GM18520 (cell line): ENCODE data around the gene FOXD2.

ENCODE experiments used
- ATAC-seq: cut with Tn5 transposase; IDR thresholded peaks from one replicate; pipeline ENCODE4 v1.9.1; 2021; ENCODE audit not compliant: unreplicated experiment

Gene FOXD2

DNA sequence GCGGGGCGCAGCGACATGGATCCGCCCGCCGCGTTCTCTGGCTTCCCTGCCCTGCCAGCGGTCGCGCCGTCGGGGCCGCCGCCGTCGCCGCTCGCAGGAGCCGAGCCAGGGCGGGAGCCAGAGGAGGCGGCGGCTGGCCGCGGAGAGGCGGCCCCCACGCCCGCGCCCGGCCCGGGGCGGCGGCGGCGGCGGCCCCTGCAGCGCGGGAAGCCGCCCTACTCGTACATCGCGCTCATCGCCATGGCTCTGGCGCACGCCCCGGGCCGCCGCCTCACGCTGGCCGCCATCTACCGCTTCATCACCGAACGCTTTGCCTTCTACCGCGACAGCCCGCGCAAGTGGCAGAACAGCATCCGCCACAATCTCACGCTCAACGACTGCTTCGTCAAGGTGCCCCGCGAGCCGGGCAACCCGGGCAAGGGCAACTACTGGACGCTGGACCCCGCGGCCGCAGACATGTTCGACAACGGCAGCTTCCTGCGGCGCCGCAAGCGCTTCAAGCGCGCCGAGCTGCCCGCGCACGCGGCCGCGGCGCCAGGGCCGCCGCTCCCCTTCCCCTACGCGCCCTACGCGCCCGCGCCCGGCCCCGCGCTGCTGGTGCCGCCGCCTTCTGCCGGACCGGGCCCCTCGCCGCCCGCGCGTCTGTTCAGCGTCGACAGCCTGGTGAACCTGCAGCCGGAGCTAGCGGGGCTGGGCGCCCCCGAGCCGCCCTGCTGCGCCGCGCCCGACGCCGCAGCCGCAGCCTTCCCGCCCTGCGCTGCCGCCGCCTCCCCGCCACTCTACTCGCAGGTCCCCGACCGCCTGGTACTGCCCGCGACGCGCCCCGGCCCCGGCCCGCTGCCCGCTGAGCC is 21.3 kb upstream of the FOXD2 start:
- no peak for ATAC-seq

DNA sequence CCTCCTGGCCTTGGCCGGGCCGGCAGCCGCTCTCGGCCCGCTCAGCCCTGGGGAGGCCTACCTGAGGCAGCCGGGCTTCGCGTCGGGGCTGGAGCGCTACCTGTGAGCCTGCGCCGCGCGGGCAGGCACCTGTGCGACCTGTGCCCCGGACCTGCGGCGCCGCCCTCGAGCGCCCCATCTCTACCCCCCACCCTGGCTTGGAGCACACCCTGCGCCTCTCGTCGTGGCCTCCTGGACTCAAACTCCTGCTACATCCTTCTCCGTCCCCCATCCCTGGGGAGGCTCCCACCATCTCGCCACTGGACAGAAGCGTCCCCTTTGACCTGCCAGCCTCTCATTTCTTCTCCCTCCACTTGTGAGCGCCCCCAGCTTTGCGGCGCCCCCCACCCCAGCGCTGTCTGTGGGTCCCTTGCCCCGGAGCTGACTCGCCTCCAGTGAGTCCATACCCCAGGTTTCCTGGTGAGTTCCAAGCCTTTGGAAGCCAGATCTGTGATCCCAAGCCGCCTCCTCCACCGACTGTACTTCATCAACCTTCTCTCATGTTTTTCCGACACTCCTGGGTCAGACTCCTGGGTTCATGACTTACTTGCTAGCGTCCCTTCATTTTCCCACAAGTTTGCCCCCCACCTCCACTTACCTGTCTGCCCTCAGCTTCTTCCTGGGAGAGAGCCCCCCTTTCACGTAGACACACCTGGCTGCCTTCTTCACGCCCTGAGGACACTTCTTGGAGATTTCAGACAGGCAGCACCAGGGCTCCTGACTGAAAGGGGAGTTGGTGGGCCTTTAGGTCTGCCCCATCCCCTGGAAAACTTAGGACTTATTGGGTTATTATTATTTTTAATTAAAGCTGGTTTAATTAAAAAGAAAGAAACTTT is 20.4 kb upstream of the FOXD2 start:
- no peak for ATAC-seq

DNA sequence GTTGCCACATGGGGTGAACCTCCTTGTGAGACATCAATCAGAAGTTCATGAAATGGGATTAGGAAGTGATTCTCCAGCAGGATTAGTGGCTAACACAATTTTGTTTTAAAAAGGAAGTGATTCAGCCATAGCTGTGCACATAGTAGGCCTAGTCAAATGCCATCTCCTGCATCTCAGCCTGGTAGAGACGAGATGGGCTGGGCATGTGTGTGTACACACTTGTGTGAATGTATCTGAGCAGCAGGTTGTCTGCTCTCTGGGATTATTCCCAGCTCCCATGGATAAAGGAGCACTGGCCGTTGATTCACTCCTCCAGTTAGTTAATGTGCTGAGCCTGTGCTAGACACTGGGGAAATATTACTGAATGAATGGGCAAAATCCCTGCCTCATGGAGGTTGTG is 19.7 kb upstream of the FOXD2 start:
- no peak for ATAC-seq

DNA sequence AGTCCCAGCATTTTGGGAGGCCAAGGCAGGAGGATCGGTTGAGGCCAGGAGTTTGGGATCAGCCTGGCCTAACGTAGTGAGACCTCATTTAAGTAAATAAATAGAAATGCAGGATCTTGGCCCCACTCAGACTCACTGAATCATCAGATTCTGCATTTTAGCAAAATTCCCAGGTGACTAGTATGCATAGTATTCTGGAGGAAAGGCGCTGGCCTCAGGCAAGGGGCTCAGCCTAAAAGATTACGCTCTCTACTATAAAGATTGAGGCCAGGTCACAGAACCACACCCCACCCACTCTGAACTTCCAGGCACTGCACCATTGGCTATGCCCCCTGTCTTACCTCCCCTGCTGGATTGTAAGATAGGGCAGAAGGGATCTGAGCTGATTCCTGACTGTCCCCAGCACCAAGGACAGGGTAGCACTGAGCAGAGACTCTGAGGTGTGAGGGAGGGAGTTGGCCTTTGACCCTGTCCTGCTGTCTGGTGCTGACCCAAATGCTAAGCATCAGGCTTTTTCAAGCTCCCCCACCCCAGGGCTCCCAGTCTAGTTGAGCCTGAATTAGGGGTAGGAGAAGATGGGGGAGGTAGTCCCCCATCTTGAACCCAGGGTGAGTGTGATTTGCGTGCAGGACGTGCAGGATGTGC is 19.0 kb upstream of the FOXD2 start:
- ATAC-seq = no peak

DNA sequence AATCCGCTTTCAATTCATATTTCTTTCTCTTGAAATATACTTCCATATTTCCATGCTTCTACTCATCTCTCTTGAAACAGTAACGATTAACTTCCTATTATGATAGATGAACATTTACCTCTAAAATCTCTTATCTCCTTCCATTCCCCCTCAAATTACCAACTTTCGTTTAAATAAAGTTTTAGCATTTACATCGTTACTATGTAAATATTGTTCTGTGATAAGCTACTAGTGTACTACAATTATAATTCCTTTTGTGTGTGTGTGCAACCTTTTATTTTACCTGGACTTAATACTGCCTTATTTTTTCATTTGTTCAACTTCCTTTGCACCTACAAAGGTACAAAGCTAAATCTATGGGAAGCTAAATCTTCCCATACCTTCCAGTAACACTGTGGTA is 17.3 kb upstream of the FOXD2 start:
- ATAC-seq = no peak

DNA sequence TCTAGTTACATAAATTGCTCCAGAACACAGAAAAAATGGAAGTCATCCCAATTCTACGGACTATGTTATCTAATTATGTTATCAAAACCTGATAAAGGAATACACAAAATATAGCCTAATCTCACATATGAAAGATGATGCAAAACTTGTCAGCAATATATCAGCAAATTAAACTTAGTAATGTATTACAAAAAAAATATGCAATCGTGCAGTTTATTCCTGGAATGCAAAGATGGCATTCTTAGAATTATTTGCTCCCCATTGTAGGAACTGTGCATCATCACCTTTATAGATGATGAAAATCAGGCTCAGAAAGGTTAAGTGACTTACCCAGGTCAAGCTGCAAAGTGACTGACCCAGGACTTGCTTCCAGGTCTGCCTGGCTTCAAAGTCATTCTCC is 14.0 kb upstream of the FOXD2 start:
- no peak for ATAC-seq

DNA sequence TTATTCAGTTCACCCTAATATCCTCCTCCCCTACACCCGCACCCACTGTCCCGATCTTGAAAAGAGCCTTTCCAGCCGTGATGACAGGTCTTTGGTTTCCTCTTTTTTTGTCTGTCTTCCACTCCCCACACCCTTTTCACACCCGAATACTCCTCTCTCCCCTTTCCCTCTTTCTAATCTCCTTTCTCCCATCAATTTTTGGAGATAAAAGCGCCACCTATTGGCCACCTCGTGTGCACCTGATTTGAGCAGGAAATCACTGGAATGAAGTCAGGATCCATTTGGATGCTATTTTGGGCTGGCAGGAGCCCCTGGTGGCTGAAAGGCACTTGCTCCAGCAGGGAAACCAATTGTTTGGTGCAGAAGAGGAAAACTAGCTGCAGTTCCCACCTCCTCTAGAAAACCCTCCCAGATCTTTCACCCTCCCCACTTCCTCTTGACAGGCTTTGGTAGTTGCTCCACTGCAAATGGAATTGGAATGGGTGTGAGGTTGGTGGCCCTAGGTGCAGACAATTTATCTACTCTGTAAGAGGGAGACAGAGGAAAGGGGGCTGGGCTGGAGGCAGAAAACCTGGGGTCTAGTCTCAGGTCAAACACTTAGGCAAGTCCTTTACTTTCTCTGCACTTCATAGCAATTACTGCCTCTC is 13.4 kb upstream of the FOXD2 start:
- no peak for ATAC-seq

DNA sequence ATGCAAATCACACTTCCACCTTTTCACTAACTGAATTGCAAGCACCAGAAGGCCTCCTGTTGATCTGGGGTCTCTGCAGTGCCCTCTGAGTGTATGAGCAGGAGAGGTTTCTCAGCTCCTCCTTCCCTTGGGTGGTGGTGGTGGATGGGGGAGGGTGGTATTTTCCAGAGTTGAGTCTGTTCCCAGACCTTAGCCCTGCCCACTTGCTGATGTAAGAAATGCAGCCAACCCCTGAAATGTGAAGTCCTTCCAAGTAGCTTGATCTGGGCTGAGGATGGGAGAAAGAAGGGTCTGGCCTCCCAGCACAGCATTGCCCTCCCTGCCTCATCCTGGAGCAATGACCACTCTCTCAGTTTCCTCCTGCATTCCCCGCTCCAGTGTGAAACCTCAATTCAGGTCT is 6.3 kb upstream of the FOXD2 start:
- no peak for ATAC-seq

DNA sequence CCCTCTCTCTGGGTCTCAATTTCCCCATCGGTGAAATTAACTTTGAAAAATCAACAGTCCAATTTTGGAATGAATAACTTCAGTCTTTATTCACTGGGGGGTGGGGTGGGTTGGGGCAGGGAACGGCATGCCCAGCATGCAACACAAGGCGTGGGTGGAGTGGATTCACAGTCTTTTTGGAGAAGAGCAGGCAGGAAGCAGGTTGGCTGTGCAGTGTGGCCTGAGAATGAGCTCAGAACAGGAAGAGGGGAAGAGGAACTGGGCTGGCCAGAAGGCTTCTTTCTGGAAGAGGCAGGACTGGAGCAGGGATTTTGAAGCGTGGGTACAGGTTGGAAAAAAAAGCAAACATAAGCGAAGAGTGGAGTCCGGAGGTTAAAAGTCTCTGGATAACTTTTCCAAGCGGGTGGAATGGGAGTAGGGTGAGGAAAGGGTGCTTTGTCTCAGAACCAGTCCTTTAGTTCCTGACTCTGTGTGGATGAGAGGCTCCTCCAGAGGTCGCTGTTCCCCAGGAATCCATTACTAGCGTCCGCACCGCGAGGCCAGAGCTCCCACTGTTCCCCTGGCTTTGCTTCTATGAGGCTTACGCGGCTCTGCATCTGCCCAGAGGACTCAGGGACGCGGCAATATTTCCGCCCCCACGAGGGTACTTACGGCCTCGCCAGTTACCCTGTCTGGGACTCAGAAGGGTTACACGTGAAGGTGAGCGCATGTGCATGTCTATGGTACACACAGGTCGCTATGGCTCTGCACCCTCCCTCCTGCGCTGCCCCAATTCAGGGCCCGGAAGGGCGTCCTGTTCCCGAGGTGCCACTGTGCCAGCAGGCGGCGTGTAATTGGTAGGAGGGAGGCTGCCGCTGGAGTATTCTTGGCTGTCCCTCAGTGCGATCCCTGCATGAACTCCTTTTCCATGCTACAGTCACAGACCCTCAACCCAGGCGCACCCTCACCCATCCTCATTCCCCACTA is 5.5 kb upstream of the FOXD2 start:
- ATAC-seq = no peak

DNA sequence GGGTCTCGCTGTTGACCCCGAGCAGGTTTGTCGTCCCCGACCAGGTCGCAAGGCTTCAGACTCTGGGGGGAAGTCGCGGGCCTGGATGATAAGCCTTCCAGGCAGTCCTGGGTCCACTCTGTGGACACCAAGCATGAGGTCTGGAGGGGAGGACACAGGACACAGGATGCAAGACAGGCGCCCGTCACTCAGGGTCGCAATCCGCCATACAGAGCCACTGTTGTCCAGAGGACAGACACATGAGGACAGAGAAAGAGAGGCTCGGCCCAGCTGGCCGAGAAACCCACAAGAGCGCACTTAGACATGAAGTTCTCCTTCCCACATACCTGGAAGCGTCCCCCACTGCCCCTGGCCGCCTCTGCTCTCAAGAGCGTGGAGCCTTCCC is 4.8 kb upstream of the FOXD2 start:
- ATAC-seq = no peak

DNA sequence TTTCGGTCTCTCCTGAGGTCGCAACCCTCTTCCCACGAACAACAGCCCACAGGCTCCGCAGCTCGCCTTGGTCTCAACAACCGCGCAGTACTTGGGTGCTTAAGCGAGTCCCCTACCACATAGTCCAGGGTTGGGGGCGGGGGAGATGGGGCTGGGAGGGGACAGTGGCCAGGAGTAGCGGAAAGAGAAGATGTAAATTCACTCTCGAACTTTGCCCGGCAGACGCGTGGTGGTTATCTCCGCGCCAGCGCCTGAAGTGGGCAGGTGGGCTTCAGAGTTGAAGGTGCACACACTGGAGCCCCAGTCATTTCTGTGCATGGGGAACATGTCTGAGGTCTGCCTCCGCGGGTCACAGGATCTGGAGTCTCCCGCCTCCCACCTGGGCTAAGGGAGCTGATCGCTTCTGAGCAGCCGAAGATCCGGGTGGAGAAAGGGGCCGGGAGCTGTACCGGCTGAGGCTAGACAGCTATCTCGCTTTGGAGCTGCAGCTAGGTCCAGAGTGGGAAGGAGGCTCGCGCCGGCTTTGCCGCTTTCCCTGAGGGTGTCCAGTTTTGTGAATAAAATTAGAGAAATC is 4.3 kb upstream of the FOXD2 start:
- ATAC-seq = no peak

DNA sequence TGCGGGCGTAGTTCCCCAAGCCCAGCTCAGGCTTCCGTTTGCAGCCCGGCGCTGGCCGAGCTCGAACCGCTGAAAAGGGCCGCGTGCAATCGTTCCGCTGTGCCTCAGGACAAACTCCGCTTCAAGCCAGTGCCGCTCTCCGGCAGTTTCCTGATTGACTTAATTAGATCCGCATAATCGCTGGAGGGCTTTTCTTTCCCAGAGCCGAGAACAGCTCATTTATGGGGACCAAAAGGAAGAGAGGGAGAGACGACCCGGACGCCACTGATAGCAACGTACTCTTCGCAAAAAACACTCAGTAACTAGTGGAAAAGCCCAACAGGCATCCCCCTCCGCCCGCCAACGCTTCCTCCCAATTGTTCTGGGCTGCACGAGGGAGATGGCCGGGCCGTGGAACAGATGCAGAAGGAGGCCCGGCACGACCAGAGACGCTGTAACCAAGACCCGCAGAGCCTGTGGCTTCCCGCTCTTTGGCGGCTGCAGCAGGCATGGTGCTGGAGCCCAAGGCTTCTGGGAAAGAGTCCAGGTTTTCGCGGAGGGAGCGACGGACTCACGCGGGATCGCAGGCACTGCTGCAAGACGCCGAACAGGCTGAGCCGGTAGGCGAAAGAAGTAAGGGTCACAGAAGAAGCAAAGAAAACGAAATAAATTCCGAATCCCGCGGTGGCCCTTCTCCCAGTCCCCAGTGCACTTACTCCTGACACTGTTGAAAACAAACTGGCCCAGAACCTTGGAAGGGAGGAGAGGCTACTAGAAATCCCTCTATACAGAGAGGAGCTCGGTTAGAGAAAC is 3.6 kb upstream of the FOXD2 start:
- no peak for ATAC-seq

DNA sequence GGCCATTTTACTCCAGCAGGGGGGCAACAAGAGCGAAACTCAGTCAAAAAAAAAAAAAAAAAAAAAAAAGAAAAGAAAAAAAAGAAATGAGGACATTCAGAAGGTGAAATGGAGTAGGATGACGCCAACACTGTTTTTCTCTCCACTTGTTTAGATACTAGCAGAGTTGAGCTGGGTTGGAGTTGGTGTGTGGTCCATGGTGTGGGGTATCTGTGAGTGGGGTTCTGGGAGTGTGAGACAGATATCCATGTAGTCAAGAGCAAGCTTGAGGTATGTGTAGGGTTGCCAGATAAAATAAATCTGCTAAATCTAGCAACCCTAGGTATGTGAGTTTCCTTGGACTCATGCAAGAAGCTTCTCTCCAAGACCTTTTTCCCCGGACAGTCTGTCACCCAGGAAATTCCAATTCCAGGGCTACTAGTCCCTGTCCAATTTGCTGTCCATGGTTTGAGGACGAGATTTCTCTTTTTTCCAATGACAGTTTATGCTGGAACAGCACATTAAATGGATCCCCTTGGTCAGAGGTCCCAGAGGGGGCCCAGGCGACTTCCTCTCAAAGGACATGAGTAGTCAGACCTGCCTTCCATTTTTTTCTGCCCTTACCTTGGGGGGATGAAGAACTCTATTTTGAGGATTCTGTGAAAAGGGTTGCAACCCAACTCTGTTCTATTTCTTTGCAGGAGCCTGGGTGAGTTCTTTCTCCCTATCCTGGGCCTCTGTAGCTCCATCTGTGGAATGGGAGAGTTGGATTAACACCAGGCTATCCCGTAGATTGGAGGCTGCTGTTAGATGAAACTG is 2.1 kb upstream of the FOXD2 start:
- ATAC-seq = no peak

DNA sequence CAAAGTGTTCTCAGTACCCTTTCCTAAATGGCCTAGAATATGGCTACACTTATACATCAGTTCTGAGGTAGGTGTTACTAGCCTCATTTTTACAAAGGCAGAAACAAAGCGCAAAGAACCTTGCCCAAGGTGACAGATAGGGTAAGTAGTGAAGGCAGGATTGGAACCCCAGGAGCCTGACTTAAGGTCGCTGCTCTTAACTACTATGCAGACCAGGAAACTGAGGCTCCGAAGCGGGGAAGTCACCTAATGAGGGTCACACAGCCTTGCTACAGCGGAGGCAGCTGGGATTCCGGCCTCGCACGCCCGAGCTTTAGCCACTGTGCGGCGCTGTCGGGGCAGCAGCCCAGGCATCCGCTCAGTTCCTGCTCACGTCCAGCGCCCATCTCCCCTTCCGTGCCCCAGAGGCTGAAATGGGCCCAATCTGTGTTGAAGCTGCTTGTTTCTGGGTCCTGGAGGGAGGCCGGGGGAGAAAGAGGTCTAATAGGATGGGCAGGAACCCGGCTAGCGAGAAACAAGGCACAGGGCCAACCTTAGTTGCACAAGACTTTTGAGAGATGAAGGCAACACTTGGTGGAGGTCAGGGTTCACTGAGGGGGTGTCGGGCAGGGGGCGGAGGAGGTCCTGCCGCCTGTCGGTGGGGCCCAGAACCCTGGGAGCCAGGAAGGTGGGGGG is 1.4 kb upstream of the FOXD2 start:
- ATAC-seq = no peak

DNA sequence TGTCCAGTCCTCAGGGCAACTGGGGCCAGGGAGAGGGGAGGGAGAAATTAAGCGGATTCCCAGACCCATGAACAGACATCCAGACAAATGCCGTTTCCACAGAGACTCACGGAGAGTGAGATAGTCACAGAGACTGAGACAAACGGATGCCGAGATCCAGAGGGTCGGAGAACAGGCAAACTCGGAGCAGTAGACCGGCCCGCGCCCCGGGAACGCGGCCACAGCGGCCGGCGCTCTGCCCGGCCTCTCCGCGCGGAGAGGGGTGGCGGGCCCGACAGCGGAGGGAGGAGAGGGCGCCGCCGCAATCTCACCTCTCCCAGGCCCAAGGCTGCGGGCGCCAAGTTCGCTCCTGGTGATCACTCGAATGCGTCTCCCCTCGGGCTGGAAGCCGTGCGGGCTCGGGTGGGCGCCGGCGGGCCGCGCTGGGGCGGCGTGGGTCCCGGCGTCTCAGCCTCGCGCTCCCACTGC is 831 bp upstream of the FOXD2 start:
- peak; percentile 7 for ATAC-seq

DNA sequence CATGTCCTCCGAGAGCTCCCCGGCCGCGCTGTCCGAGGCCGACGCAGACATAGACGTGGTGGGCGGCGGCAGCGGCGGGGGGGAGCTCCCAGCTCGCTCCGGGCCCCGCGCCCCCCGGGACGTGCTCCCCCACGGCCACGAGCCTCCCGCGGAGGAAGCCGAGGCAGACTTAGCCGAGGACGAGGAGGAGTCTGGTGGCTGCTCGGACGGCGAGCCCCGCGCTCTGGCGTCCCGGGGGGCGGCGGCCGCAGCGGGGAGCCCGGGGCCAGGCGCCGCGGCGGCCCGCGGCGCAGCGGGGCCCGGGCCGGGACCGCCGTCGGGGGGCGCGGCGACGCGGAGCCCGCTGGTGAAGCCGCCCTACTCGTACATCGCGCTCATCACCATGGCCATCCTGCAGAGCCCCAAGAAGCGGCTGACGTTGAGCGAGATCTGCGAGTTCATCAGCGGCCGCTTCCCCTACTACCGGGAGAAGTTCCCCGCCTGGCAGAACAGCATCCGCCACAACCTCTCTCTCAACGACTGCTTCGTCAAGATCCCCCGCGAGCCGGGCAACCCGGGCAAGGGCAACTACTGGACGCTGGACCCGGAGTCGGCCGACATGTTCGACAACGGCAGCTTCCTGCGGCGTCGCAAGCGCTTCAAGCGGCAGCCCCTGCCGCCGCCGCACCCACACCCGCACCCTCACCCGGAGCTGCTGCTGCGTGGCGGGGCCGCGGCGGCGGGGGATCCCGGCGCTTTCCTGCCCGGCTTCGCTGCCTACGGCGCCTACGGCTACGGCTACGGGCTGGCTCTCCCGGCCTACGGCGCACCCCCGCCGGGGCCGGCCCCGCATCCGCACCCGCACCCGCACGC is 547 bp downstream of the FOXD2 start:
- peak; percentile 4 for ATAC-seq
